HG02759 (cell line): Measurements from ENCODE around the gene MFSD6.
"Not testable (repeated sequence)": the region's sequence is repeated elsewhere in the genome, so short reads cannot be mapped to it uniquely, and the experiment has no call there.

Source experiments
- ATAC-seq: cut with Tn5 transposase; IDR thresholded peaks from one replicate; pipeline ENCODE4 v1.9.1; 2021; ENCODE audit warnings: mild to moderate bottlenecking, moderate library complexity; ENCODE audit not compliant: unreplicated experiment

Gene MFSD6

DNA sequence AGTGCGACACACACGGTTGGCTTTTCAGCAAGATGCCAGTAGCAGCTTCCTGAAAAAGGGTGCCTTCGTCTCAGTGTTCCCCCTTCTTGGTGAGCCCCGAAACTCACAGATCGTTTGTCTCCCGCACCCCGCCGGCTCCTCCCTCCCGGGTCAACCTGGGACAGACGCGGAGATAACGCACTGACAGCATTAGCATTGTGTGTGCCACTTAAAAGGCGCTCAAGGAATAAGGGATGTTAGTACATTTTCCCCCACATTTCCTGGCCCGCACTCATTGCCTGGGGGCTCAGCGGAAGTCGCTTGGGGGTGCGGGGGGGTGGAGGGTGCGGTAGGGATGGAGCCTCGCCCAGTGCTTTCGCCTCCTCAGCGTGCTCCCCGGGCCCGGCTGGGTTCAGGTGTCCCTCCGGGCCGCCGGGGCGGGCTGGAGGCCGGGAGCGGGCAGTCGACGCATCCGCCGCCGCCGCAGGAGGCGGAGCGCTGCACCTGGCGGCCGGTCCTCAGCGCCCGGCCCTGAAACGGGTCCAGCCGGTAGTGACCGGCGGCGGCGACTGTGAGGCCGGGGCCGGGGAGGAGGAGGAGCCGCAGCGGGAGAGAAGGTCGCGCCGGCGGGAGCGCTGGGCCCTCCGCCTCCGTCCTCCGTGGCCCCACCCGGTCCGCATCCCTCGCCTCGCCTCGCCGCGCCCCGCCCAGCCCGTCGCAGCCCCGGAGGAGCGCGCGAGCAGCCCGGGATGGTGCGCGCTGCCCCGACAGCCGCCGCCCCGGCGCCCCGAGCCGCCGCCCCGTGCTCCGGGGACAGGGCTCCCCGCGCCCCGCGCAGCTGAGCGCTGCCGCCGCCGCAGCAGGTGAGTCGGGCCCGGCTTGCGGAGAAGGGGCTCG lies at the start of gene MFSD6:
TSS of gene MFSD6 (plus strand) at position 694 of the 876 bp plus-strand sequence. CDS start 27,675 bp downstream, outside the sequence.
- peak; percentile 67 for ATAC-seq

DNA sequence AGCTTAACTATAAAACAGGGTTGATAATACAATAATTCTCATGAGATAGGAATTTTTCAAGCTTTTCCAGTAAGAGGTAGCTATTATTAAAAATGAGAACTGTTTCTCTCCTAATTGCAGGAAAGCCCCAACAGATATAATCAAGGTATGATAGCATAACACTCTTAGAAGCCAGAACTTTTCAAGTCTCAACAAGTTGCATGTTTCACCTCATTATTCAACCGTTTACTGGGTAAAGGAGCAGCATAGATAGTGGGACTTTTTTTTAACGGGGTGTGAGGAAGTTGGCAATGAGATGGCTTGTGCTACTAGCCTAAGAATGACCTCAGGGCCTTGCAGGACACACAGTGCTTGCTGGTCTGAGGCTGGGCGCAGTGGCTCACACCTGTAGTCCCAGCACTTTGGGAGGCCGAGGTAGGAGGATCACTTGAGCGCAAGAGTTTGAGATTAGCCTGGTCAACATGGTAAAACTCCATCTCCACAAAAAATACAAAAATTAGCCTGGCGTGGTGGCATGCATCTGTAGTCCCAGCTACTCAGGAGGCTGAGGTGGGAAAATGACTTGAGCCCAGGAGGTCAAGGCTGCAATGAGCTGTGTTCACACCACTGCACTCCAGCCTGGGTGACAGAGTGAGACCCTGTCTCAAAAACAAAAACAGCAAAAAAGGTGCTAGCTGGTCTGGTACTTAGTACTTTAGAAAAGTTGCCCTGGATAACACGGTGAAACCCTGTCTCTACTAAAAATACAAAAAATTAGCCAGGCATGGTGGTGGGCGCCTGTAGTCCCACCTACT lies 49.3 kb upstream of the MFSD6 start:
- ATAC-seq: not testable (repeated sequence)

DNA sequence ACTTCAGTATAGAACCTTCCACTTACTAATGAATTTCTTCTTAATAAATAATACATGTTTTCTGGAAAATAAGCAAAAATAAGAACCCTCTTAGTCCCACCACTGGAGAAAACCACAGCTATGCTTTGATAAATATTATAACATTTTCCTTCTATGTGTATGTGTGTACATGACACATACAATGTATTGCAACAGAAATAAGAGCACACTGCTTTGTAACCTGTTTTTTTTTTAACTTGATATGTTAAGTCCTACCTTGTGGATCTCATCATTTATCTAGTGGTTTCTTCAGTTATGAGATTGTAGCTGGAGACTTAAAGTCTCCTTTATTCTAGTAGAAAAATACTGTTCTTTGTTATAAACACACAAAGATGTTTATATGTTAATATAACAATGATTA lies 47.6 kb upstream of the MFSD6 start:
- no peak for ATAC-seq

DNA sequence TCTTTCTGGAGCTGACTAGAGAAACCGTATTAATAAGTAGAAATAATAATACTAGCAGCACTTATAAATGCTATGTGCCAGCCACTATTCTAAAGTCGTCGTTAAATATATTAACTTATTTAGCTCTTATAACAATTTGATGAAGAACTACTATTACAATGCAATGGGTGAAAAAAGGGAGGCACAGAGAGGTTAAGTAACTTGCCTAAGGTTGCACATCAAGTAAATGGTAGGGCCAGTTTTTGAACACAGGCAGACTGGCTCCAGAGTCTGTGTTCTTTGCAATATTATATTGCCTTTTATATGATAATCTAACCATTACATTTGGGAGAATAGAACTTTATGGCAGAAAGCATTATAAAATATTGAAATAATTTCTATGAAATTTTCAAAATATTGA lies 47.2 kb upstream of the MFSD6 start:
- no peak for ATAC-seq

- ATAC-seq: no peak
Observed at GRCh38 chr2:190361572-190361971, 46.6 kb upstream of the MFSD6 start.

- no peak for ATAC-seq
Observed at GRCh38 chr2:190362894-190363293, 45.3 kb upstream of the MFSD6 start.

DNA sequence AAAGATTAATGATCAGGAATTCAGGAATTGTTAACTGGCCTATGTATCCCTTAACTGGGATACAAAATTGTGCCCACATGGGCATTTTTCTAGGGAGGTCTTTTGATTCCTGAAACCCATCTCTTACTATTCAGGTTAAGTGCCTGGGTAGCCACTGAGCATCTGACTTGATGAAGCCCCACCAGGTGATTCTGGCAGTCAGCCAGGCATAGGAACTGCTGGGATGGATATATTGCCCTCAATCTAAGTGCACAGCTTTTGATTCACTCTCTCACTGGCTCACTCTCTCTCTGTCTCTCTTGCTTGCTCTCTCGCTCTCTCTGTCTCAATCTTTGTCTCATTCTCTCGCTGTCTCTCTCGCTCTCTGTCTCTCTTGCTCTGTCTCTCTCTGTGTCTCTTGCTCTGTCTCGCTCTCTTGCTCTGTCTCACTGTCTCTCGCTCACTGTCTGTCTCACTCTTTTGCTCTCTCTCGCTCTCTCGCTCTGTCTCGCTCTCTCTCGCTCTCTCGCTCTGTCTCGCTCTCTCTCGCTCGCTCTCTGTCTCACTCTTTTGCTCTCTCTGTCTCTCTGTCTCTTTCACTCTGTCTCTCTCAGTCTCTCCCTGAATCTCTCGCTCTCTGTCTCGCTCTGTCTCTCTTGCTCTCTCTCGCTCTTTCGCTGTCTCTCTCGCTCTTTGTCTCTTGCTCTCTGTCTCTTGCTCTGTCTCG lies 42.5 kb upstream of the MFSD6 start:
- no peak for ATAC-seq

DNA sequence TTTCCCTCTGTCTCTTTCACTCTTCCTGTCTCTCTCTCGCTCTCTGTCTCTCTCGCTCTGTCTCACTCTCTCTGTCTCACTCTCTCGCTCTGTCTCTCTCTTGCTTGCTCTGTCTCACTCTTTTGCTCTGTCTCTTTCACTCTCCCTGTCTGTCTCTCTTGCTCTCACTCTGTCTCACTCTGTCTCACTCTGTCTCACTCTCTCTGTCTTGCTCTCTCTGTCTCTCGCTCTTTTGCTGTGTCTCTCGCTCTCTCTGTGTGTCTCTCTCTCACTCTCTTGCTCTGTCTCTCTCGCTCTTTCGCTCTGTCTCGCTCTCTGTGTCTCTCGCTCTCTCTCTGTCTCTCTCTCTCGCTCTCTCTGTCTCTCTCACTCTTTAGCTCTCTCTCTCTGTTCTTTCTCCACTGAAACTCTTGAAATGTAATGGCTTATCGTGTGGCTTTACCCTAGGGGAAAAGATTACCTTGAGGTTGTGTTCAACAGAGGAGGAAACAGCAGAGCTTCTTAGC lies 41.9 kb upstream of the MFSD6 start:
- ATAC-seq: no peak

DNA sequence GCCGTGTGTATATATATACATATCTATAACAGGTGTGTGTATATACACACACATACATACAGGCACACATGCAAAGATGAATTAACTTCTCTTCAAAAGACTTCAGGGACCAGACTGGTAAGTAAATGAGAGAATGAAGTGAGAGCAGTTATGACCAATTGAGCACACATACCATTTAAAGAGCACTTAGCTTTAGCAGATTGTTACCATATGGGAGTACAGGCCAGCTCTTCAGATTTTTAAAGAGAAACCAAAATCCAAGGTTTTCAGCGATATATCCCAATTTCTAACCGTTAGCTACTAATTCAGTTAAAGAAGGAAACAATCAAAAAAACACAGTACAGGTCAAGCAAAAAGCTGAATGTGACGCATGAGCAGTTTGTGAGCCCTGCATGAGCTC lies 41.1 kb upstream of the MFSD6 start:
- no peak for ATAC-seq

DNA sequence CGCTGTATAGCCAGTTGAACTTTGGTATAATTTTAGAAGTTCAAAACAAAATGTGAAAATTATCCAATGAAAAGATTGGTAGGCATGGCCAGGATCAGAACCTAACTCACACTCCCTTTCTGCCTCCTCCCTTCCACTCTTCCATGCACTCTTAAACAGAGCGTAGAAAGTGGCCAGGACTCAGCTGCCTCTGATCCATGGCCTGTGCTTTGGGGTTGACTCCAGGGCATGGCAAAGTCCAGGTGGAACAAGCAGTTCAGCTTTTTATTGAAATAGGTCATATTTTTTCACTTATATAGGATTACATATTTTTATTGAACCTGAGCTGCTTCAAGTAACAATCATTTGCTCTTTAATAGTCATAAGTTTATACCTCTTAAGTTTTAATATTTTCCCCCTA lies 38.5 kb upstream of the MFSD6 start:
- ATAC-seq: no peak

- ATAC-seq: no peak
Observed at GRCh38 chr2:190376083-190376482, 32.1 kb upstream of the MFSD6 start.

GRCh38 chr2:190376591-190377245 lies 31.4 kb upstream of the MFSD6 start:
- no peak for ATAC-seq

- no peak for ATAC-seq
Observed at GRCh38 chr2:190378880-190379237, 29.3 kb upstream of the MFSD6 start.

- no peak for ATAC-seq
Observed at GRCh38 chr2:190379249-190379964, 28.7 kb upstream of the MFSD6 start.

DNA sequence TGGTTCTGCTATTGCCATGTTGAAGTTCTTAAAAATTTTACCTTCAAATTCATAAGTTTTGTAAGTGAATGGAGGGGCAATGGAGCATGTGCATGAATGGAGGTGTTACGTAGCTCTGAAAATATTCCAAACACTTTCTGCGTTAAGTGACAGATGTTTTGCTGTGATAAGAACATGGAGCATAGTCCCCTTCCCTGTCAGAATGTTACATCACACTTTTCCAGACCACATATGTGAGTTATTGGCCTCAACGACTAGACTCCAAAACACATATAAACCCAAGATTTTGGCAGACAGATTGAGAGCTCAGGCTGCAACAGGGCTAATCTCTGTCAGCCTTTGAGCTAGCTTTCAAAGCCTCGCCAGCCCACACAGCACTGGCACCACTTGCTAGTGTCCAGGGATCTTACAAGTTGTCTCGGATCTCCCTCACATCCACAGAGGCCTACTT lies 27.2 kb upstream of the MFSD6 start:
- ATAC-seq: no peak

DNA sequence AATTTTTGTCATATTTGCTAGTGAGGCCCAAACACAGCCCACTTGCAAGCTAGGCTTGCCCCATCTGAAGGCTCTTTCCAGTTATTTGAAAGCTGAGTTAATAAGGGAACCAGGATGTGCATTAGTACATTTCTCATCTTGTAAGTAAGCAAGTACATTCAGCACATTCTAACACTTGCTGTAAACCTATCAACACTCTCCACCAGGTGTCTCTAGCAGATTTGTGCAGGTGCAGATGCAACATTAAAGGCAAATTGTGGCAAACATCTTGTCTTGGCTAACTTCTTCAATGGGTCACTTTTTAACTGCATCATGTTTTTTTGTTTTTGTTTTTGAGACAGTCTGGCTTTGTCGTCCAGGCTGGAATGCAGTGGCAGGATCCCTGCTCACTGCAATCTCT lies 25.3 kb upstream of the MFSD6 start:
- peak; percentile 73 for ATAC-seq

- no peak for ATAC-seq
Observed at GRCh38 chr2:190387422-190387821, 20.7 kb upstream of the MFSD6 start.

DNA sequence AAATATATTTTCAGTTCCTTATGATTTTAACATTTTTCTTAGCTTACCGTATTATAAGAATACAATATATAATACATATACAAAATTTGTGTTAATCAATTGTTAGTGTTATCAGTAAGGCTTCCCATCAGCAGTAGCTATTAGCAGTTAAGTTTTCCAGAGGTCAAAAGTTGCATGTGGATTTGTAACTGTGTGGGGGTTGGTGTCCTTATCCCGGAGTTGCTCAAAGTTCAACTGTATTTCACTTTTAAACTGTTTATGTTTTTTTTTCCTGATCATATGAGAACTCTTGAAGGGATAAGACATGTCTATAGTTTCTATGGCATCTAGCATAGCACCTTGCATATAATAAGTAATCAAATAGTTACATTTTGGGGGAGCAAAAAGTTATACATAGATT lies 11.9 kb upstream of the MFSD6 start:
- ATAC-seq: no peak

DNA sequence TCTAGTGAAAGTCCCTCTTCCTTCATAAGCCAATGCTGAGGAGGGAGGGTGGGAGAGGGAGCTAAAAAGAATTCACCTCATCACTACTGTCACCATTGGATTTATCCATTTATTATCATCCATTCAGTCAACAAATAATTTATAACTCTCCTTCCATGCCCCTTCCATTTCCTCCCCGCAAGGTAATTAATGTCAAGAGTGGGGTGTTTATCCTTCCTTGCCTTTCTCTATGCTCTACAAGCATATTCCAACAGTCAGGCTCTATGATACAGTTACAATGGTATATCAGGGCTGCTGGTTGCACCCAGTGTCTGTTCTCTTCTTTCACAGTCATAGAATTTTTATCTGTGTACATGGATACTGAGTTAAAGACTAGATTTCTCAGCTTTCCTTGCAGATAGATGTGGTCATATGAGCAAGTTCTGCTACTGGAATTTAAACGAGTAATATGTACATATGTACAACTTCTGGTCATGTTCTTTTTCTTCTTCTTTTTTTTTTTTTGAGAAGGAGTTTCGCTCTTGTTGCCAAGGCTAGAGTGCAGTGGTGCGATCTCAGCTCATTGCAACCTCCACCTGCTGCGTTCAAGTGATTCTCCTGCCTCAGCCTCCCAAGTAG lies 5.1 kb upstream of the MFSD6 start:
- no peak for ATAC-seq

DNA sequence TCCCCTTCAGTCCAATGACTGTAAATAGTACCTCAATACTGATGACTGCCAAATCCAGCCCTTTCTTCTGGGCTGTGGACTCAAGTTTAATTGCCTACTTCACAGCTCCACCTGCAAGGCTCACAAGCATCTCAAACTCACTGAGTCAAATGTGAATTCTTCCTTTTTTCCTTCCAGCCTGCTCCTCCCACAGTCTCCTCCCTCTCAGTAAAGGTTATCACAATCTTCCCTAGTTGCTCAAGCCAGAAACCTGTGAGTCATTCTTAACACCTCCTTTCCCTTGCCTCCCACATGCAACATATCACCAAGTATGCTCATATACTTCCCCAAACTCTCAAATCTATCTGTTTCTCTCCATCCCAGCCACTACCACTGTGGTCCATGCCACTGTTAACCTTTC lies 3.7 kb upstream of the MFSD6 start:
- no peak for ATAC-seq
